GM12878 (cell line): ENCODE results near the gene RPL5. TPM values are rescaled to one million over a fixed set of nuclear protein-coding genes. Genes with fewer than 3 reads are reported as not detected.

Experiments used
- ATAC-seq: fragments of 200-7000 bp; cut with Tn5 transposase; 3 replicates; pipeline ENCODE4 v1.9.1; 2020; ENCODE audit warnings: mild to moderate bottlenecking, moderate library complexity
- BruUV-seq: library from RNA; stranded (reverse); fragments of 400-500 nt; replicated peaks from 2 replicates; lab custom pipeline; 2021; lab: Mats Ljungman, UMichigan
- CTCF ChIA-PET: fragments of 300-600 bp; sonication (Branson Sonifier 250); formaldehyde crosslinking; extraction: SDS; loops from one replicate; lab custom pipeline; 2021; ENCODE audit warnings: inconsistent platforms; lab: Yijun Ruan, JAX
- POLR2A ChIA-PET: fragments of 350-600 bp; formaldehyde crosslinking; extraction: SDS; loops from one replicate; lab custom pipeline; 2021; ENCODE audit warnings: inconsistent platforms; lab: Charles Lee
- RAD21 ChIA-PET: fragments of 300-600 bp; sonication (Branson Sonifier 250); formaldehyde crosslinking; loops from one replicate; lab custom pipeline; 2023; ENCODE audit warnings: antibody characterized with exemption; ENCODE audit not compliant: unreplicated experiment; lab: Charles Lee
- SMC1A ChIA-PET: fragments of 300-600 bp; sonication (Branson Sonifier 250); formaldehyde crosslinking; loops from one replicate; lab custom pipeline; 2023; ENCODE audit not compliant: unreplicated experiment, uncharacterized antibody; lab: Charles Lee
- DNase-seq: peaks from one replicate; pipeline ENCODE4 v3.0.0-alpha.2; 2011; ENCODE audit warnings: low read depth, low spot score
- FAIRE-seq: peaks from 3 replicates; lab custom pipeline; 2011; peaks lifted over from hg19 to GRCh38; lab: Jason Lieb, UNC
- H2AFZ ChIP-seq: 2 replicates; pipeline ENCODE4 v1.6.0; 2011; ENCODE audit warnings: low read depth, low read length, control low read depth; ENCODE audit not compliant: control insufficient read depth
- H3K27ac ChIP-seq: 2 replicates; pipeline ENCODE4 v1.5.1; 2011; ENCODE audit warnings: control low read depth; ENCODE audit not compliant: control insufficient read depth, insufficient read depth
- H3K27me3 ChIP-seq, 2 experiments: replicated peaks in 1 of 2; 2 replicates each; pipeline versions ENCODE4 v1.6.0 to v1.6.1; 2011; ENCODE audit warnings: low read length in 1 of 2; ENCODE audit not compliant: control insufficient read depth in 2 of 2, insufficient read depth in 2 of 2
- H3K36me3 ChIP-seq, 2 experiments: 2 replicates each; pipeline ENCODE4 v1.5.1; 2011; ENCODE audit warnings: low read length in 1 of 2; ENCODE audit not compliant: control insufficient read depth in 2 of 2, insufficient read depth in 2 of 2
- H3K4me1 ChIP-seq: 2 replicates; pipeline ENCODE4 v1.6.1; 2011; ENCODE audit warnings: mild to moderate bottlenecking, low read length, moderate library complexity, mixed read lengths; ENCODE audit not compliant: control insufficient read depth, insufficient read depth
- H3K4me2 ChIP-seq: 2 replicates; pipeline ENCODE4 v1.6.0; 2011; ENCODE audit warnings: control low read depth; ENCODE audit not compliant: control insufficient read depth, insufficient read depth
- H3K4me3 ChIP-seq: fragments of 200-600 bp; sonication (generic); 2 replicates; pipeline ENCODE4 v1.5.1; 2016
- H3K79me2 ChIP-seq: 2 replicates; pipeline ENCODE4 v1.6.0; 2011; ENCODE audit warnings: low read length; ENCODE audit not compliant: control insufficient read depth, insufficient read depth
- H3K9ac ChIP-seq: 2 replicates; pipeline ENCODE4 v1.8.0; 2011; ENCODE audit warnings: low read length, control low read depth, mixed read lengths; ENCODE audit not compliant: control insufficient read depth, insufficient read depth
- H3K9me3 ChIP-seq: replicated peaks from 3 replicates; pipeline ENCODE4 v1.5.1; 2011; ENCODE audit warnings: mild to moderate bottlenecking, low read length; ENCODE audit not compliant: control insufficient read depth, insufficient read depth
- H4K20me1 ChIP-seq: 2 replicates; pipeline ENCODE4 v1.6.0; 2011; ENCODE audit not compliant: control insufficient read depth, insufficient read depth
- CEBPZ ChIP-seq: fragments of 150-350 bp; IDR thresholded peaks from 2 replicates; pipeline ENCODE4 v1.6.1; 2016; ENCODE audit warnings: low read depth, low read length
- ELK1 ChIP-seq: IDR thresholded peaks from 2 replicates; pipeline ENCODE4 v1.6.1; 2012; ENCODE audit warnings: low read depth, low read length, improper control_type of control experiment
- HDAC6 ChIP-seq: fragments of 200-600 bp; sonication (generic); IDR thresholded peaks from one replicate; pipeline ENCODE4 v1.8.0; 2017; ENCODE audit warnings: antibody characterized with exemption; ENCODE audit not compliant: unreplicated experiment
- NRF1 ChIP-seq: conservative IDR thresholded peaks from 2 replicates; pipeline ENCODE4 v1.6.1; 2011; ENCODE audit warnings: mild to moderate bottlenecking, low read depth, low read length, improper control_type of control experiment
- PML ChIP-seq: IDR thresholded peaks from 2 replicates; pipeline ENCODE4 v1.6.1; 2012; ENCODE audit warnings: low read length, inconsistent platforms
- STAT1 ChIP-seq: fragments of 450-650 bp; conservative IDR thresholded peaks from 2 replicates; pipeline ENCODE4 v1.6.1; 2014; ENCODE audit warnings: antibody characterized with exemption, mild to moderate bottlenecking
- WGBS: methylation state at CpG from one replicate; pipeline ENCODE4 v1.1.6; 2016; ENCODE audit warnings: low lambda C conversion rate; ENCODE audit not compliant: insufficient replicate concordance, insufficient coverage; ENCODE audit errors: missing lambda C conversion rate; 5-methylcytosine and 5-hydroxymethylcytosine counted together
- in situ Hi-C: fragments of 300-500 bp; cut with MboI; formaldehyde crosslinking; loops from 9 replicates; pipeline ENCODE4 v1.14.3; 2018; ENCODE audit warnings: mixed read lengths
- intact Hi-C: fragments of 100-400 bp; cut with micrococcal nuclease; formaldehyde crosslinking; loops from one replicate; pipeline ENCODE4 v1.14.2; 2022; ENCODE audit not compliant: unreplicated experiment
- polyA plus RNA-seq, 11 experiments: library from polyadenylated mRNA; depleted of rRNA in 4 of 11; unstranded in 6 of 11; stranded (reverse) in 5 of 11; fragments of >200 nt; fragmentation: Nextera tagmentation in 4 of 11; fragmentation: Illumina TruSeq in 1 of 11; extraction: Ambion mirVana in 4 of 11; extraction: Trizol in 1 of 11; gene quantifications; 1 replicate in 1 of 11; 2 replicates in 10 of 11; pipeline versions ENCODE4 v1.2.1 to v1.2.3, GENCODE V29; 2011 to 2016; ENCODE audit warnings: inconsistent platforms in 2 of 11, missing spikeins in 2 of 11, low read depth in 1 of 11
- total RNA-seq, 4 experiments: library from RNA; depleted of rRNA in 3 of 4; stranded (reverse); fragments of >200 nt in 3 of 4; fragmentation: Illumina TruSeq in 1 of 4; extraction: Trizol in 1 of 4; gene quantifications; 2 replicates each; pipeline versions ENCODE4 v1.2.1 to v1.2.3, GENCODE V29; 2013 to 2021

The RPL5 gene
- total and polyA plus RNA-seq, 10 of the 15 experiments (the other 5 are each of a cell fraction or from before 2014, with no cell fraction given) = 1,685 to 6,047 (median 2,601) TPM

GRCh38 chr1:92862605-92863004 is 30.8 kb downstream of the RPL5 start:
- Histone ChIP-seq H3K9ac (no peak overlapping the region), H4K20me1 (no peaks in the 10 kb centered on the region), H3K4me1 (peaks cover 3% of the 10 kb centered on the region; the same call in 1 of the 2 replicates), H3K4me3 (no peak overlapping the region), H3K27ac (no peak overlapping the region), H3K9me3 (no peaks in the 10 kb centered on the region), H3K27me3 (no peaks in the 10 kb centered on the region), H2AFZ (no peak overlapping the region), H3K4me2 (no peak overlapping the region), H3K36me3 (no peaks in the 10 kb centered on the region), H3K79me2 (no peaks in the 10 kb centered on the region)
- BruUV-seq = no TSS peak
- SMC1A ChIA-PET = interaction anchor here (1.2 to 3.5 kb wide), 6 partner anchors 50 to 200 kb away, joined by 5 to 14 read pairs (median 6); no protein-coding TSS in a partner anchor
- RAD21 ChIA-PET = interaction anchor here (0.8 to 7.9 kb wide), 3 partner anchors 96 to 131 kb away, joined by 3 to 67 read pairs (median 5); partner anchors contain the start of gene DIPK1A
- TF ChIP-seq HDAC6 (no peak), ELK1 (no peak), NRF1 (no peak), CEBPZ (no peak), PML (no peak), STAT1 (no peak)
- in situ Hi-C loops = no loop called here
- no peak for DNase-seq
- 99% methylated on average over 4 of the region's 4 CpGs for WGBS
- POLR2A ChIA-PET = interaction anchor here (1.3 to 1.4 kb wide), 2 partner anchors 83 to 99 kb away, joined by 3 read pairs; no protein-coding TSS in a partner anchor
- intact Hi-C loops = no loop called here
- CTCF ChIA-PET = interaction anchor here (1.1 to 4.9 kb wide), 5 partner anchors 71 to 200 kb away, joined by 3 to 28 read pairs (median 4); partner anchors contain the start of gene DIPK1A
- no peak for FAIRE-seq
- ATAC-seq = no peak
